ENCODE data around the gene BNC1. TPM values are rescaled to one million over a fixed set of nuclear protein-coding genes. Genes with fewer than 3 reads are reported as not detected.
A peak's percentile ranks its signal among the peaks of the same experiment; 100 is the strongest.

The BNC1 gene
- total and polyA plus RNA-seq, 5 donors, result 0.34 to 2.3 (median 1.4) TPM

GRCh38 chr15:83293201-83293600, 8.7 kb upstream of the BNC1 start:
- no peaks in the 10 kb centered on the region for H3K4me1 ChIP-seq (ENCODE audit: control insufficient read depth, insufficient read depth, low read length)
- 67% methylated on average over 1 of the region's 1 CpG for WGBS
- H3K4me3 ChIP-seq (ENCODE audit: low read length), result no peak overlapping the region
- DNase-seq (no peak), ATAC-seq (no peak)
- intact Hi-C loops (cut with DNase I), result no loop called here
- H3K9me3 ChIP-seq (ENCODE audit: control insufficient read depth, low read length), result no peaks in the 10 kb centered on the region
- H3K27ac ChIP-seq (ENCODE audit: low read length), result no peak overlapping the region
- H3K27me3 ChIP-seq (ENCODE audit: control insufficient read depth, insufficient read depth), result no peaks in the 10 kb centered on the region

- intact Hi-C loops (cut with DNase I), result no loop called here
- ATAC-seq (no peak), DNase-seq (no peak)
- H3K27me3 ChIP-seq (ENCODE audit: control insufficient read depth, insufficient read depth), result no peaks in the 10 kb centered on the region
- no peak overlapping the region for H3K27ac ChIP-seq (ENCODE audit: low read length)
- no peaks in the 10 kb centered on the region for H3K4me1 ChIP-seq (ENCODE audit: control insufficient read depth, insufficient read depth, low read length)
- no peak overlapping the region for H3K4me3 ChIP-seq (ENCODE audit: low read length)
- WGBS, result 58% methylated on average over 5 of the region's 5 CpGs
- H3K9me3 ChIP-seq (ENCODE audit: control insufficient read depth, low read length), result no peaks in the 10 kb centered on the region
Measured at GRCh38 chr15:83292317-83292716, 7.9 kb upstream of the BNC1 start.

- Histone ChIP-seq H3K9me3 (ENCODE audit: control insufficient read depth, low read length) (no peaks in the 10 kb centered on the region), H3K27ac (ENCODE audit: low read length) (no peak overlapping the region), H3K4me3 (ENCODE audit: low read length) (no peak overlapping the region), H3K27me3 (ENCODE audit: control insufficient read depth, insufficient read depth) (no peaks in the 10 kb centered on the region), H3K4me1 (ENCODE audit: control insufficient read depth, insufficient read depth, low read length) (no peaks in the 10 kb centered on the region)
- intact Hi-C loops (cut with DNase I), result no loop called here
- DNase-seq, result no peak
- no peak for ATAC-seq
- WGBS, result 79% methylated on average over 4 of the region's 4 CpGs
Measured at GRCh38 chr15:83290236-83290635, 5.8 kb upstream of the BNC1 start.

- ATAC-seq, result no peak
- intact Hi-C loops (cut with DNase I), result no loop called here
- DNase-seq, result no peak
- 89% methylated on average over 1 of the region's 1 CpG for whole genome bisulfite sequencing
- no peaks in the 10 kb centered on the region for H3K27me3 ChIP-seq (ENCODE audit: control insufficient read depth, insufficient read depth)
- H3K4me1 ChIP-seq (ENCODE audit: control insufficient read depth, insufficient read depth, low read length), result no peaks in the 10 kb centered on the region
- H3K9me3 ChIP-seq (ENCODE audit: control insufficient read depth, low read length), result no peaks in the 10 kb centered on the region
- H3K27ac ChIP-seq (ENCODE audit: low read length), result no peak overlapping the region
- no peak overlapping the region for H3K4me3 ChIP-seq (ENCODE audit: low read length)
Measured at GRCh38 chr15:83289160-83289559, 4.7 kb upstream of the BNC1 start.

GRCh38 chr15:83288381-83288801, 3.9 kb upstream of the BNC1 start:
- no peak overlapping the region for H3K4me3 ChIP-seq (ENCODE audit: low read length)
- H3K4me1 ChIP-seq (ENCODE audit: control insufficient read depth, insufficient read depth, low read length), result no peaks in the 10 kb centered on the region
- intact Hi-C loops (cut with DNase I), result no loop called here
- 86% methylated on average over 7 of the region's 7 CpGs for WGBS
- no peaks in the 10 kb centered on the region for H3K27me3 ChIP-seq (ENCODE audit: control insufficient read depth, insufficient read depth)
- no peak for ATAC-seq
- H3K27ac ChIP-seq (ENCODE audit: low read length), result no peak overlapping the region
- DNase-seq, result no peak
- H3K9me3 ChIP-seq (ENCODE audit: control insufficient read depth, low read length), result no peaks in the 10 kb centered on the region

GRCh38 chr15:83287541-83288027, 3.1 kb upstream of the BNC1 start:
- DNase-seq (no peak), ATAC-seq (no peak)
- no peaks in the 10 kb centered on the region for H3K27me3 ChIP-seq (ENCODE audit: control insufficient read depth, insufficient read depth)

GRCh38 chr15:83285979-83286553, 1.6 kb upstream of the BNC1 start:
- ATAC-seq, result no peak
- intact Hi-C loops (cut with DNase I), result no loop called here
- DNase-seq, result no peak
- no peak overlapping the region for H3K4me3 ChIP-seq (ENCODE audit: low read length)
- H3K27ac ChIP-seq (ENCODE audit: low read length), result no peak overlapping the region
- H3K27me3 ChIP-seq (ENCODE audit: control insufficient read depth, insufficient read depth), result no peaks in the 10 kb centered on the region
- H3K4me1 ChIP-seq (ENCODE audit: control insufficient read depth, insufficient read depth, low read length), result no peaks in the 10 kb centered on the region
- H3K9me3 ChIP-seq (ENCODE audit: control insufficient read depth, low read length), result no peaks in the 10 kb centered on the region
- WGBS, result 70% methylated on average over 9 of the region's 9 CpGs

More at GRCh38 chr15:83287541-83288027, 3.1 kb upstream of the BNC1 start:
- H3K9me3 ChIP-seq (ENCODE audit: control insufficient read depth, low read length), result no peaks in the 10 kb centered on the region
- WGBS, result 66% methylated on average over 3 of the region's 3 CpGs
- intact Hi-C loops (cut with DNase I), result no loop called here
- no peak overlapping the region for H3K27ac ChIP-seq (ENCODE audit: low read length)
- no peak overlapping the region for H3K4me3 ChIP-seq (ENCODE audit: low read length)
- no peaks in the 10 kb centered on the region for H3K4me1 ChIP-seq (ENCODE audit: control insufficient read depth, insufficient read depth, low read length)

GRCh38 chr15:83285284-83285978, 967 bp upstream of the BNC1 start:
- WGBS, result 64% methylated on average over 19 of the region's 19 CpGs
- H3K4me1 ChIP-seq (ENCODE audit: control insufficient read depth, insufficient read depth, low read length), result no peaks in the 10 kb centered on the region
- H3K4me3 ChIP-seq (ENCODE audit: low read length), result no peak overlapping the region
- DNase-seq (peak in 1 of 3 donors; percentile 39), ATAC-seq (no peak)
- intact Hi-C loops (cut with DNase I), result no loop called here
- H3K9me3 ChIP-seq (ENCODE audit: control insufficient read depth, low read length), result no peaks in the 10 kb centered on the region
- no peak overlapping the region for H3K27ac ChIP-seq (ENCODE audit: low read length)
- H3K27me3 ChIP-seq (ENCODE audit: control insufficient read depth, insufficient read depth), result no peaks in the 10 kb centered on the region

- WGBS, result 3% methylated on average over 80 of the region's 80 CpGs
- DNase-seq (peak; percentile 14 to 59 (median 59)), ATAC-seq (peak; percentile 10 to 48)
- no peak overlapping the region for H3K27ac ChIP-seq (ENCODE audit: low read length)
- H3K4me1 ChIP-seq (ENCODE audit: control insufficient read depth, insufficient read depth, low read length), result no peaks in the 10 kb centered on the region
- no peaks in the 10 kb centered on the region for H3K27me3 ChIP-seq (ENCODE audit: control insufficient read depth, insufficient read depth)
- intact Hi-C loops (cut with DNase I), result no loop called here
- no peaks in the 10 kb centered on the region for H3K9me3 ChIP-seq (ENCODE audit: control insufficient read depth, low read length)
- H3K4me3 ChIP-seq (ENCODE audit: low read length), result peak overlapping the region; percentile 88
Measured at GRCh38 chr15:83283813-83284558, 478 bp downstream of the BNC1 start.

GRCh38 chr15:83283138-83283812, 1.2 kb downstream of the BNC1 start:
- H3K27ac ChIP-seq (ENCODE audit: low read length), result no peak overlapping the region
- H3K9me3 ChIP-seq (ENCODE audit: control insufficient read depth, low read length), result no peaks in the 10 kb centered on the region
- ATAC-seq (peak; percentile 71 to 81), DNase-seq (peak; percentile 38 to 76 (median 74))
- H3K27me3 ChIP-seq (ENCODE audit: control insufficient read depth, insufficient read depth), result no peaks in the 10 kb centered on the region
- intact Hi-C loops (cut with DNase I), result no loop called here
- H3K4me3 ChIP-seq (ENCODE audit: low read length), result peak overlapping the region; percentile 88
- 2% methylated on average over 70 of the region's 70 CpGs for WGBS
- H3K4me1 ChIP-seq (ENCODE audit: control insufficient read depth, insufficient read depth, low read length), result no peaks in the 10 kb centered on the region

- DNase-seq, result peak in 2 of 3 donors; percentile 19 to 53
- intact Hi-C loops (cut with DNase I), result no loop called here
- no peaks in the 10 kb centered on the region for H3K9me3 ChIP-seq (ENCODE audit: control insufficient read depth, low read length)
- 26% methylated on average over 10 of the region's 10 CpGs for WGBS
- peak overlapping the region; percentile 88 for H3K4me3 ChIP-seq (ENCODE audit: low read length)
- H3K27me3 ChIP-seq (ENCODE audit: control insufficient read depth, insufficient read depth), result no peaks in the 10 kb centered on the region
- ATAC-seq, result peak in 1 of 2 donors; percentile 54
- no peak overlapping the region for H3K27ac ChIP-seq (ENCODE audit: low read length)
- H3K4me1 ChIP-seq (ENCODE audit: control insufficient read depth, insufficient read depth, low read length), result no peaks in the 10 kb centered on the region
Measured at GRCh38 chr15:83282776-83283137, 1.7 kb downstream of the BNC1 start.

Data from right cardiac atrium (tissue), 5 donors.